HUES48 (cell line): ENCODE results near the gene CTU2.

ENCODE experiments used
- H3K27ac ChIP-seq: one replicate; pipeline ENCODE4 v1.7.0; 2013; ENCODE audit warnings: low read depth, low read length, inconsistent platforms
- H3K27me3 ChIP-seq: 2 replicates; pipeline ENCODE4 v1.6.1; 2013; ENCODE audit warnings: mild to moderate bottlenecking, low read length; ENCODE audit not compliant: control insufficient read depth, insufficient read depth
- H3K36me3 ChIP-seq: 2 replicates; pipeline ENCODE4 v1.6.1; 2013; ENCODE audit warnings: low read length; ENCODE audit not compliant: control insufficient read depth, insufficient read depth
- H3K4me1 ChIP-seq: 2 replicates; pipeline ENCODE4 v1.6.1; 2013; ENCODE audit warnings: mild to moderate bottlenecking, low read length; ENCODE audit not compliant: control insufficient read depth, insufficient read depth
- H3K4me3 ChIP-seq: 2 replicates; pipeline ENCODE4 v1.5.1; 2013; ENCODE audit warnings: mild to moderate bottlenecking, low read depth, low read length
- H3K9ac ChIP-seq: 2 replicates; pipeline ENCODE4 v1.6.1; 2013; ENCODE audit warnings: mild to moderate bottlenecking, low read depth, low read length, moderate library complexity
- H3K9me3 ChIP-seq: 2 replicates; pipeline ENCODE4 v1.6.1; 2013; ENCODE audit warnings: low read length; ENCODE audit not compliant: control insufficient read depth, insufficient read depth

Gene CTU2

DNA sequence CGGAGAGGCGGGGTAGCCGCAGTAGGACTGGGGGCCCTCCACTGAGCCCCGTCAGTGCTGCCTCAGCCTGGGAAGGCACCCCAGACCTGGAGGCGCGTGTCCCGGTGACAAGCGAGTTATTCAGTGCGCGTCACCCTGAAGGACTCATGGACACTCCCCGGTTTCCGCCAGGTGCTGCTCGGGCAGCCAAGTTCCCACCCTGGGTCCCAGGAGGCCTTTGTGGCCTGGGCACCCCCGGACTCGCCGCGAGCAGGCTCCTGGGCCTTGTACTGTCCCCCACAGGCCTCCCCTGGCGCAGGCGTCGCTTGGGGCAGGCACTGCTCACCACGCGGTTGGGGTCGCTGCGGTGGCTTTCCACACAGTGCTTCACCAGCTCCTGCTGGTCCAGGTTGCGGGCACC lies 7.7 kb upstream of the CTU2 start:
- H3K4me1 ChIP-seq: no peaks in the 10 kb centered on the region
- no peaks in the 10 kb centered on the region for H3K27me3 ChIP-seq
- H3K27ac ChIP-seq: no peak overlapping the region
- no peak overlapping the region for H3K9ac ChIP-seq
- H3K9me3 ChIP-seq: no peaks in the 10 kb centered on the region
- peaks cover 45% of the 10 kb centered on the region for H3K36me3 ChIP-seq
- H3K4me3 ChIP-seq: no peak overlapping the region

DNA sequence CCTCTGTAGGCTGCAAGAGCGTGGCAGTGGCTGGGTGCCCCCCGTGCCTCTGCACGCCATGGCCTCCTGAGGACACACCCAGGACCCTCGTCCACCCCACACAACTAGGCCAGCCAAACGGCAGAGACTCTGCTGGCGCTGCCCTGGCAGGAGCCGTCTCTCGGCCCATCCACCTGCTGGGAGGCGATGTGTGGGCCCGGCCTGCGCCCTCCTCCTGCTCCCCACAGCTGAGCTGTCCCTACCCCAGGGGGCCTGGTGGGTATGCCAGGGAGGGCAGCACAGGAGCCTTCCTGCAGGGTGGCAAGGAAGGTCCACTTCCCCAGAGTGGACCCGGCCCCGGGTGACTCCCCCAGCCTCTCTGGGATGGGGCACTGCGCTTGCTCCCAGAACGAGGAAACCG lies 7.1 kb upstream of the CTU2 start:
- Histone ChIP-seq H3K4me1 (no peaks in the 10 kb centered on the region), H3K36me3 (peaks cover 45% of the 10 kb centered on the region), H3K9me3 (no peaks in the 10 kb centered on the region), H3K9ac (no peak overlapping the region), H3K4me3 (no peak overlapping the region), H3K27me3 (no peaks in the 10 kb centered on the region), H3K27ac (no peak overlapping the region)

DNA sequence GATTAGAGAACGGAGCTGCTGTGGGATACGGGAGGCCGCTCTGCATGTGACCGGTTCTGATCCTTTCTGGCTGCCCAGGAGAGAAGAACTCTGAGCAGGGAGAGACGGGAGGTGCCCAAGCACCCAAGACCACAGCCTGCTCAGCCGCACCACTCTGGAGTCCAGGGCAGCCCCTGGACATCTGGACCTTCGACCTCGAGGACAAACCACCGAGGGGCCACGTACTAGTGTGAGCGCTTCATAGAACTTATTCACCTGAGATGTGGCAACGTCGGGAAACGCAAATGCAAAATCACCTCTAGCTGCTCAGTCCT lies 6.0 kb upstream of the CTU2 start:
- Histone ChIP-seq H3K36me3 (peaks cover 45% of the 10 kb centered on the region), H3K9me3 (no peaks in the 10 kb centered on the region), H3K4me3 (no peak overlapping the region), H3K9ac (no peak overlapping the region), H3K27me3 (no peaks in the 10 kb centered on the region), H3K27ac (no peak overlapping the region), H3K4me1 (peaks cover 4% of the 10 kb centered on the region; the same call in 1 of the 2 replicates)

DNA sequence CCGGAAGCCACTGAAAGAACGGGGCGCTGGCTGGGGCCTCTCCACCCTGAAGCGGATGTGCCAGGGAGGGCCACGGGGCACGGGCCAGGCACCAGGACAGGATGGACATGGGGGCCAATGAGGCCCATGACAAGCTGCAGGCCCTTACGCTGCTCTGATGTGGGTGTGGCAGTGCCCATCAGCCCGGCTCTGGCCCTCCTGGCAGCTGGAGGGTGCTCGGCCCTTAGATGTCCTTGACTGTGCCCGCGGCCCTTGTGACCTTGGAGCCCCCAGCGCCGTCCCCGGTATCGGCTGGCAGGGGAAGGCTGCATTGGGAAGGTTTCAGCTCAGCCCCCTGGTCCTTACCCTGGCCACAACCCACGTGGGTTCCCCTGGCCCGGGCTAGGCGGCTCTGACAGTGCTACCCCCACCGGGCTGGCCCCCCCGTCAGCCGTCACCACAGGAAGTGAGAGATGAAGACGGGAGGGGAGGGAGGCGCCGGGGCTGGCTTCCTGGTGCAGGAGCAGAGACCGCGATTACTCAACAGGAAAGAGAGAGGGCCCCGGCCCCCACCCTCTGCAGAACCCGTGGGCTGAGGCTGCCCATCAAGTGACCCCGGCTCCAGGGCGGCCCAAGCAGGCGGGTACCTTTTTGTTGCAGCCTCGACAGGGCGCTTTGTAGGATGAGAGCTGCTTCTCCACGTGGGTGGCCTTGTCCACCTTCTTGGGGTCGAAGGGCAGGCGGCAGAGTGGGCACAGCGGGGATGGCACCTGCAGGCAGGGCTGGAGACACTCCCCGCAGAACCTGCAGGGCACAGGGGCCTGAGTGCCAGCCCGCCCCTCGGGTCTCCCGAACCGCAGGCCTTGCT lies 5.4 kb upstream of the CTU2 start:
- H3K9me3 ChIP-seq: no peaks in the 10 kb centered on the region
- peaks cover 6% of the 10 kb centered on the region; the same call in 1 of the 2 replicates for H3K4me1 ChIP-seq
- H3K27me3 ChIP-seq: no peaks in the 10 kb centered on the region
- H3K9ac ChIP-seq: no peak overlapping the region
- H3K36me3 ChIP-seq: peaks cover 45% of the 10 kb centered on the region
- H3K27ac ChIP-seq: no peak overlapping the region
- no peak overlapping the region for H3K4me3 ChIP-seq

DNA sequence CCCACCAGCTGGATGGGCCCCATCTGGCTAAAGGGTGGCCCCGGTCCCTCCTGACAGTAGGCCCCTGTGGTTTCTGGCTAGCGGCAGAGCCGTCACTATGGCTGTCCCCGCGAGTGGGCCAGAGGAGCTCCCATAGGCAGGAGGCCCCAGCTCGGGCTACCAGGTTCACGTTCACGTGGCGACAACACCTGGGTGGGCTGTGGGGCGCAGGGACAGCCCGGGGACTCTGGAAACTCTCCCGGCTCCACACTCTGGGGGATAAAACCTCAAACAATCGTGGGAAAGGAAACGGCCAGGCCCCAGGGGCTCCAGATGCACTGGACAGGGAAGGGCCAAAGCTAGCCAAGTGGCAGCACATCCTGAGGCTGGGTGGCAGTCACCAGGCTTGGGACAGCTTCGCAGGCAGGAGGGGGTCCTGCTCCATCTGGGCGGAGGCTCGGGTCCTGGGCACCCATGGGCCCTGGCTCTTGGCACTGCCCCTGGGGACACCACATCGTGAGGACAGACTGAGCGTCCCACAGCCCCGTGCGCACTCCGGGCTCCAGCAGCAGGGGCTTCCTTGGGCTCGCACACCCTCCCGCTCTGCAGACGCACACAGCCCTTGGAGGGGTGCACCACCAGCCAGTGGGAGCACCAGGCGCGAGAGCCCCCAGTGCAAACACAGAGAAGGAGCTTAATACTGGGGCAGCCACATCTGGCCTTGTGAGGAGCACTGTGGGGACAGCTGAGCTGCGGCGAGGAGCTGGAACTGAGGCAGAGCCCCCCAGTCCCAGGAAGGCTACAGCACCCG lies 4.5 kb upstream of the CTU2 start:
- no peak overlapping the region for H3K27ac ChIP-seq
- peaks cover 42% of the 10 kb centered on the region for H3K36me3 ChIP-seq
- H3K4me1 ChIP-seq: peaks cover 6% of the 10 kb centered on the region; the same call in 1 of the 2 replicates
- H3K9ac ChIP-seq: no peak overlapping the region
- no peaks in the 10 kb centered on the region for H3K9me3 ChIP-seq
- no peak overlapping the region for H3K4me3 ChIP-seq
- no peaks in the 10 kb centered on the region for H3K27me3 ChIP-seq

DNA sequence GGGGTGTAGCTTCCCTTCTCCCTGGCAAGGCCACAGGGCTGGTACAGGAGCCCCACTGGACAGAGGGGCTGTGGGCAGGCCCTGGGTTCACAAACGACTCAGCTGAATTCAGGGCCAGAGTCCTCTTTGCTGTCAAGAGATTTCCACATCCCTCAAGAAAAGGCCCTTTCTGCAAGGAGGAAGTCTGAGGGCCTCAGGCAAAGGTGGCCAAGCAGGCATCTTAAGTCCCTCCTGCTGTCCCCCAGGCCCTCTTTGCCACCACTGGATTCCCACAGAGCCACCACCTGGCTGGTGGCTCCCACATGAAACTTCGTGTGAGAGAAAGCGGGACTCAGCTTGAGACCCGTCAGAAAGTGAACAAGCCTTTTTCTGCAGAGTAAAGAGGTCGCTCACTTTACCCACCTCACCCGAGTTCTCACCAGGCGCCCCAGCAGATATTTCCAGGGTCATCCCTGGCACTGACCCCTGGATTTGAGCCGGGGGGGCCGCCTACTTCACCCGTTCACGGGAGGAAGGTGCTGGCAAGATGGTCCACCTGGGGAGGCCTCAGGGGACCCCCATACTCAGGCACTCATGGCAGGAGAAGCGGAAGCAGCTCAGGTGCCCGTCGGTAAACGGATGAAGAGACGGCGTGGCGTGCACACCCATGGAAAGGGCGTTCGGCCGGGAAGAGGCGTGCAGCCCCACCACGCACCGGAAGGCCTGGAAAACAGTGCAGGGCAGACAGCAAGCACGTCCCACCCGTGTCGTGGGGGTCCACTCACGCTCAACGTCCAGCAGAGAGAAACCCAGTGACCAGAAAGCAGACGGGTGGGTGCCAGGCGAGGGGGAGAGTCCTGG lies 3.7 kb upstream of the CTU2 start:
- H3K4me3 ChIP-seq: no peak overlapping the region
- peaks cover 6% of the 10 kb centered on the region; the same call in 1 of the 2 replicates for H3K4me1 ChIP-seq
- H3K27ac ChIP-seq: no peak overlapping the region
- H3K9ac ChIP-seq: no peak overlapping the region
- no peaks in the 10 kb centered on the region for H3K27me3 ChIP-seq
- H3K9me3 ChIP-seq: no peaks in the 10 kb centered on the region
- peaks cover 34% of the 10 kb centered on the region for H3K36me3 ChIP-seq

DNA sequence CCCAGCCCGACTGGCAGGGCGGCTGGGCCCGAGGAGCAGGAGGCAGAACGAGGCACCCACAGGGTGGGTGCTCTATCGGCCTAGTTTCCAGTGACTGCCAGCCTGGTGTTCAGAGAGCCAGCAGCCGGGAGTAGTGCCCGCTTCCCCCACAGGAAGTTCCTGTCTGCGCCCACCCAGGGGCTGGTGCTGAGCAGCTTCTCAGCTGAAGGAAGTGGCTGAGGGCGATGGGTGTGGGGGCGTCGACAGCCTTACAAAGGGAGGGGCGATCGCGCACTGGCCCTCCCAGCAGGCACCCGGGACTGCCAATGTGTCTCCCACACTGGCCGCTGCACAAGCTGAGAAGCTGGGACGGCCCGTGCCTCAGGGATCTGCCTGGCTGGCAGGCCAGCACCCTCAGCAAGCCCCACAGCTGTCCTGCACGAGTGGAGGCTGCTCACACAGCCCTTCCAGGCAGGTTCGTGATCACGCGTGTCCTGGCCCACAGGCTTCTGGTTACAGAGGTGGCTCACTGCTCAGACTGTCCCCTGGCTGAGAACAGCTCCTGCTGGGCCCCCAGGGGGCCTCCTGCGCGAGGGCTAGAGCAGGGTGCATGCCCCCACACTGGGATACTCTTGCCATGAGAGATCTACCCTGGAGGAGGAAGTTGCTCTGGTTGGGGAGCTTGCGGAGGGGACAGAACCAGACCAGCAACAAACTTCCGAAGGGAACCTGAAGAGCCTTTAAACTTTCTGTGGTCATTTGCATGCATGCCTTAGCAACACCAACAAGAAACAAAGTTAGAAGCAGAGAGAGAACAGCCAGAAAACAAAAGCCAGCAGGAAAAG lies 2.6 kb upstream of the CTU2 start:
- Histone ChIP-seq H3K36me3 (peaks cover 26% of the 10 kb centered on the region), H3K4me3 (no peak overlapping the region), H3K4me1 (peaks cover 6% of the 10 kb centered on the region; the same call in 1 of the 2 replicates), H3K9me3 (no peaks in the 10 kb centered on the region), H3K9ac (no peak overlapping the region), H3K27ac (no peak overlapping the region), H3K27me3 (no peaks in the 10 kb centered on the region)

DNA sequence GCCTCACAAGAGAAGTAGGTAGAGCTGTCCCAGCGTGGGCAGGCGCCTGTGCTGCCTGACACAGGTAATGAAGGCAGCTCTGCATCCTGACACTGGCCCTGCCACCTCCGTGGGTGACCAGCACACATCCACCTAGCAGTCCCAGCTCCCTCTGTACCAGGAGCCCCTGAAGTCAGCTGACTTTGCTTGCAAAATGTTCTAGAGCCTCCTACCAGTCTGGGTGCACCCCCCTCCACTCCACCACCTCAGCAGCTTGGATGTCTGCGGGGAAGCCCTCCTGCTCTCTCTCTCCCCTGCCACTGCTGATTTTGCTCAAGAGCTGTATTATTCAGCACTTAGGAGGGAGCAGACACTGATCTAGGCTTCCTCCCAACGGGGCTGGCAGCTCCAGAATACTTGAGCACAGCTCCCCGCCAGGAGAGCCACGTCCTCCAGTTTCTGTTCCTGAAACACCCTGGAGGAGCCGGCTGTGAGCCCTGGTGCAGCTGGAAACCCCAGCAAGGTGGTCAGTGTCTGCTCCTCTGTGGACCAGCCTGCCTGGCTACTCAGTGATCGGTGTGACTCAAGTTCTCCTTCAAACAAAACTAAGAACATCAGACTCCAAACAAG lies 1.1 kb upstream of the CTU2 start:
- peak overlapping the region; percentile 93 for H3K4me3 ChIP-seq
- H3K36me3 ChIP-seq: peaks cover 11% of the 10 kb centered on the region
- H3K9me3 ChIP-seq: no peaks in the 10 kb centered on the region
- no peak overlapping the region for H3K27ac ChIP-seq
- no peaks in the 10 kb centered on the region for H3K27me3 ChIP-seq
- peak overlapping the region; percentile 65 for H3K9ac ChIP-seq
- peaks cover 6% of the 10 kb centered on the region; the same call in 1 of the 2 replicates for H3K4me1 ChIP-seq

DNA sequence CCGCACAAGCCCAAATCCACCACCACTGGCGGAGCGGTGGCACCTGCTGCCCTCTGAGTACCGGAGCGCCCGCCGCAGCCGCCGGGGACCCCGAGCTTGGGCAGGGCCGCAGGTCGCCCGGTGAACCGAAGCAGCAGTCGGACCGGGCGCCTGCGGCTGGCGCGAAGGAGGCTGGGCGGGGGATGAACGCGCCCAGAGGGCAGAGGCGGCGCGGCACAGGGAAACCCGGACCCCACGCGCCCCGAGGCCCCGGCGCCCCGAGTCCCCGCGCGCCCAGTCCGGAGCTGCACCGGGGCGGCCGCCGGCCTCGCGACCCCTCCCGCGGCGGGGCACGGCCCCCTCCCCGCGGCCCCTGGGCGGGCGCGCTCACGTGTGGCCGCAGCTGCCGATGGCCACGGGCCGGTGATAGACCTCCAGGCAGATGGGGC lies 488 bp upstream of the CTU2 start:
- peak overlapping the region; percentile 65 for H3K9ac ChIP-seq
- 0 out of 2 replicates have a peak, but pooled peaks cover 6% of the 10 kb centered on the region for H3K36me3 ChIP-seq
- H3K9me3 ChIP-seq: no peaks in the 10 kb centered on the region
- H3K27ac ChIP-seq: no peak overlapping the region
- H3K27me3 ChIP-seq: no peaks in the 10 kb centered on the region
- H3K4me3 ChIP-seq: peak overlapping the region; percentile 93
- H3K4me1 ChIP-seq: peaks cover 6% of the 10 kb centered on the region; the same call in 1 of the 2 replicates
